Activated T-helper 17 cell treated with anti-CD3 and anti-CD28 coated beads, Interleukin-2, amount 50 U/mL, for 72 hours (primary cell): ENCODE results near the gene ADGRG2. TPM values are rescaled to one million over a fixed set of nuclear protein-coding genes. Genes with fewer than 3 reads are reported as not detected.

Experiments used
- ATAC-seq: fragments of 150-1000 bp; cut with Tn5 transposase; replicated peaks from 2 replicates; pipeline ENCODE4 v1.10.0; 2021; ENCODE audit warnings: mild to moderate bottlenecking, moderate library complexity
- H3K27ac Mint-ChIP-seq: one replicate; pipeline ENCODE4 v1.8.0; 2022; ENCODE audit warnings: mixed read lengths
- H3K27me3 Mint-ChIP-seq: one replicate; pipeline ENCODE4 v1.8.0; 2022; ENCODE audit warnings: mixed read lengths
- H3K36me3 Mint-ChIP-seq: one replicate; pipeline ENCODE4 v1.8.0; 2022; ENCODE audit warnings: low read depth, mild to moderate bottlenecking, mixed read lengths
- H3K4me1 Mint-ChIP-seq: one replicate; pipeline ENCODE4 v1.8.0; 2022; ENCODE audit warnings: mixed read lengths
- H3K4me3 Mint-ChIP-seq: one replicate; pipeline ENCODE4 v1.8.0; 2022; ENCODE audit warnings: mild to moderate bottlenecking, mixed read lengths
- H3K9me3 Mint-ChIP-seq: one replicate; pipeline ENCODE4 v1.8.0; 2022; ENCODE audit warnings: mixed read lengths
- total RNA-seq, 2 donors: library from RNA; stranded (reverse); gene quantifications; one replicate each; pipeline ENCODE4 v1.2.3, GENCODE V29; 2022

Gene ADGRG2
- total RNA-seq, 2 donors from 2014 or later = not detected

DNA sequence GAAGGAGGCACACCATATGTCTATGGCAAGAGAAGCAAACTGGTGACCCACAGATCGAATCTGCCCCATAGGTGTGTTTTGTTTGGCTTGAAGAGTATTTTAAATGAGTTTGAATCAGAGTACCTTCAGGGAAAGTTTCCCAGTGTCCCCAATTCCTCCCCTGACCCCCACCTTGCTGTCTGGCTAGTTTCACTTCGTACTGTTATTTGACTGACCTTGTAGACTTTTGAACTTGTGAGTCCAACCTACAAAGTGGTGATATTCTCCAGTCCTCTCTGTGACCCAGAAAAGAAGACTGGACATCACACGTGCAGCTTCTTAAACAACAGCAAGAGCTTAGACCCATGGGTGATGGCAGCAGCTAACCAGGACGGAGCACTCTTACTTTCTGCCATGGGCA is 177.8 kb downstream of the ADGRG2 start:
- no peaks in the 10 kb centered on the region for H3K27me3 Mint-ChIP-seq
- no peaks in the 10 kb centered on the region for H3K4me1 Mint-ChIP-seq
- H3K9me3 Mint-ChIP-seq = no peaks in the 10 kb centered on the region
- peaks cover 60% of the 10 kb centered on the region for H3K36me3 Mint-ChIP-seq
- H3K4me3 Mint-ChIP-seq = no peak overlapping the region
- no peak for ATAC-seq
- H3K27ac Mint-ChIP-seq = no peak overlapping the region

DNA sequence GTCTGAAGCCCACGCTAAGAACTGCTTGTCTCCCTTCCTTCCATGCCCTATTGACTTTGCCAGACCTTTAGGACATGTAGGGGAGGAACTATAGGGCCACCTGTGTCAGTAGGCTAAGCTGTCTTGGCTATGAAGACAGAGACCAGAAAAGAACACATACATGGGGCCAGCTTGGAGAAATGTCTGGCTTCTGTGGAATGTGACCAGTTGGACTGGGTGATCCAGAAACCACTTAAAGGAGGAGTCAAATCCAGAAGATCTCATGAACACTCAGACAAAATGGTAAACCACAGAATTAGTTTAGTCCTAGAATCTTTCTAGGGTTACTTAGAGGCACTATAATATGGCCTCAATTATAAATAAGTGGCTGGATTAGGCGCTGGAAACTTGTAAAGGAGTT is 180.4 kb downstream of the ADGRG2 start:
- Mint-ChIP-seq H3K4me3 (no peak overlapping the region), H3K27ac (no peak overlapping the region), H3K27me3 (no peaks in the 10 kb centered on the region), H3K9me3 (no peaks in the 10 kb centered on the region), H3K4me1 (no peaks in the 10 kb centered on the region), H3K36me3 (peaks cover 62% of the 10 kb centered on the region)
- no peak for ATAC-seq

Other genes with a start within 250 kb of the ADGRG2 start
- 10 to 100 TPM; 22.0 to 30.2 TPM for gene PHKA2, start 138.4 kb downstream of the ADGRG2 start, total RNA-seq
- 100 to 1,000 TPM in 1 of 2 donors, 10 to 100 TPM in 1; 89.1 to 178 TPM for gene PDHA1, start 221.5 kb upstream of the ADGRG2 start, total RNA-seq